HL-60 (cell line): ENCODE results near the gene TTC32.

Experiments
- CTCF ChIP-seq: IDR thresholded peaks from one replicate; pipeline ENCODE4 v1.5.1; 2011; ENCODE audit warnings: low read length, control low read depth, inconsistent platforms; ENCODE audit not compliant: insufficient read depth
- GABPA ChIP-seq: IDR thresholded peaks from 2 replicates; pipeline ENCODE4 v1.6.1; 2012; ENCODE audit warnings: low read depth
- POLR2AphosphoS5 ChIP-seq: IDR thresholded peaks from 2 replicates; pipeline ENCODE4 v1.6.1; 2012; ENCODE audit warnings: low read depth
- REST ChIP-seq: IDR thresholded peaks from 2 replicates; pipeline ENCODE4 v1.6.1; 2012; ENCODE audit warnings: low read depth; ENCODE audit not compliant: insufficient replicate concordance
- SPI1 ChIP-seq: IDR thresholded peaks from 2 replicates; pipeline ENCODE4 v1.6.1; 2012; ENCODE audit warnings: low read depth, mild to moderate bottlenecking, borderline replicate concordance

- TF ChIP-seq GABPA (no peak), CTCF (no peak), POLR2AphosphoS5 (no peak), SPI1 (no peak), REST (no peak)
Measured at GRCh38 chr2:19851116-19851695, 50.6 kb downstream of the TTC32 start.
